T47D (cell line): ENCODE measurements around the gene TCIRG1.
A peak's percentile ranks its signal among the peaks of the same experiment; 100 is the strongest.

ENCODE experiments used
- DNase-seq, 2 experiments: peaks; one replicate each; pipeline versions ENCODE4 v3.0.0 to v3.0.0-alpha.2; 2011 to 2012; ENCODE audit warnings: low read depth in 1 of 2, low spot score in 1 of 2
- JUND ChIP-seq: IDR thresholded peaks from 2 replicates; pipeline ENCODE4 v1.6.1; 2012; ENCODE audit warnings: low read depth
- in situ Hi-C: cut with HindIII; loops from 2 replicates; pipeline ENCODE4 v1.10.0; 2016; ENCODE audit warnings: low sequenced_read_pairs, low pct_unique_long_range_greater_than_20kb

TCIRG1 gene

DNA sequence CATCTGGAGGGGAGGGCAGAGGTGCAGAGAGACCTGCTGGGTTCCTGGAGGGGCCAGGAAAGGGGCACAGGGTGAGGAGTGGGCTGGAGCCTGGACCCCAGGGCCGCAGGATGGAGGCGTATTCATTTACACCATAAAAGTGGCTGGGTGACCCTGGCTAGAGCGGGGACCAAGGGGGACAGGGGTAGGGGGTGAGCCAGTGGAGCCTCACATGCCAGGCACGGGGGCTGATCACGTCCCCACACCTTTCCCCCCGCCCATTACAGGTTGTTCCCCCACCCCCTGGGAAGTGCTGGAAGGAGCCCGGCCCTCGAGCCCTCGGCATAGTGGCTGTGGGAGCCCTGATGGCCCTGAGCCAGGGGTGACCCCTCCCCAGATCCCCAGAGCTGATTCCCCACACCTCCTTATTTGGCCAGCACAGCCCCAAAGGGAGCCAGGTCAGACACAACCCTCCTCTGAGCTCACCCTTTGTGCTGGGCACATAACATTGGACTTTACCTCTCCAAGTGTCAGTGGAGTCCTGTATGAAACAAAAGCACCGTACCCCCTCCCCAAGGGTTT is 781 bp downstream of the TCIRG1 start:
- TF ChIP-seq JUND: no peak
- DNase-seq: no peak
- in situ Hi-C loops: no loop called here

GRCh38 chr11:68040101-68040956 is 1.5 kb downstream of the TCIRG1 start:
- peak in 1 of 2 experiments; percentile 53 for DNase-seq
- no peak for TF ChIP-seq JUND
- in situ Hi-C loops: no loop called here

- in situ Hi-C loops: no loop called here
- no peak for TF ChIP-seq JUND
- no peak for DNase-seq
These were observed 2.2 kb downstream of the TCIRG1 start for GRCh38 chr11:68040957-68041591.

- in situ Hi-C loops: no loop called here
- no peak for DNase-seq
- no peak for TF ChIP-seq JUND
These were observed 2.9 kb downstream of the TCIRG1 start for GRCh38 chr11:68041617-68042218.

DNA sequence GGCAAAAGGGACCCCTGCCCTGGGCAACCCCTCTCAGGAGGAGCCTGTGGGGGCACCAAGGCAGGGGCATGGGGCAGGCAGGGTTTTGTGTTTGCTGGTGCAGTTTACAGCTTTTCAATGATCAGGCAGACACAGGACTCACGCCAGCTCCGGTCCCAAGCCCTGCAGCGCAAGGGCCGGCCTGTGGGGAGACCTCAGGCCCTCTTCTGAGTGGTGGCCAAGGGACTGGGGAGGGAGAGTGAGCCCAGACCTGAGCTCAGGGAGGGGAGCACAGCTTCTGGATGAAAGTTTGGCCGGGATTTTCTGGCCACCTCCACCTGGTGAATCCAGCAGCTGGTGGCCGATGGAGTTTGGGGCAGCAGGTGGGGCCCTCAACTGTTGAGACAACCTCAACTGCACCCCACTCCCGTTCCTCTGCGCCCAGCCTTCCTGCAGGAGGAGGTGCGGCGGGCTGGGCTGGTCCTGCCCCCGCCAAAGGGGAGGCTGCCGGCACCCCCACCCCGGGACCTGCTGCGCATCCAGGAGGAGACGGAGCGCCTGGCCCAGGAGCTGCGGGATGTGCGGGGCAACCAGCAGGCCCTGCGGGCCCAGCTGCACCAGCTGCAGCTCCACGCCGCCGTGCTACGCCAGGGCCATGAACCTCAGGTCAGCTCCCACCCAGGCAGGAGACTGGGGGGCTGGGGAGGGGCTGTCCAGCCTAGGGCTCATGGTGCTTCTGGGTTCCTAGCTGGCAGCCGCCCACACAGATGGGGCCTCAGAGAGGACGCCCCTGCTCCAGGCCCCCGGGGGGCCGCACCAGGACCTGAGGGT is 3.6 kb downstream of the TCIRG1 start:
- in situ Hi-C loops: no loop called here
- no peak for DNase-seq
- no peak for TF ChIP-seq JUND

GRCh38 chr11:68043029-68043348 is 4.2 kb downstream of the TCIRG1 start:
- in situ Hi-C loops: no loop called here
- DNase-seq: no peak
- TF ChIP-seq JUND: no peak

GRCh38 chr11:68043349-68044144 is 4.7 kb downstream of the TCIRG1 start:
- TF ChIP-seq JUND: no peak
- DNase-seq: no peak
- in situ Hi-C loops: no loop called here

- DNase-seq: no peak
- in situ Hi-C loops: no loop called here
- TF ChIP-seq JUND: no peak
These were observed 5.5 kb downstream of the TCIRG1 start for GRCh38 chr11:68044145-68044813.

DNA sequence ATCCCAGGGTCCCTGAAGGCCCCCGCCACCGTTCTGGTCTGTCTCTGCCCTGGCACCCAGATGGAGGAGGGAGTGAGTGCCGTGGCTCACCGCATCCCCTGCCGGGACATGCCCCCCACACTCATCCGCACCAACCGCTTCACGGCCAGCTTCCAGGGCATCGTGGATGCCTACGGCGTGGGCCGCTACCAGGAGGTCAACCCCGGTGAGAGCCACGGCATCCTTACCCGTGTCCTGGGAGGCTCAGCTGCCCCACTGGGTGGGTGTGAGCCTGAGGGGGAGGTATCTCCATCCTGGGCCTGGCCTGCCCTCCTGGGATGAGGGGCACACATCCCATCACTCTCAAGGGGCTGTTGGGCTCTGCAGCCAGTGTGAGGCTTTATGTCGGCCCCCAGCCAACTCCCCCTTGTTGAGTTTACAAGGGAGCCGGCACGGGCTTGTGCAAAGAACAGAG is 6.1 kb downstream of the TCIRG1 start:
- no peak for TF ChIP-seq JUND
- in situ Hi-C loops: no loop called here
- DNase-seq: no peak

- in situ Hi-C loops: no loop called here
- no peak for TF ChIP-seq JUND
- no peak for DNase-seq
These were observed 8.8 kb downstream of the TCIRG1 start for GRCh38 chr11:68047437-68048290.
